Measurements from ENCODE around the gene SARM1.
"Not testable (repeated sequence)": the region's sequence is repeated elsewhere in the genome, so short reads cannot be mapped to it uniquely, and the experiment has no call there.

Gene SARM1

GRCh38 chr17:28371245-28372202, at the start of gene SARM1:
TSS of gene SARM1 (plus strand) at chr17:28371694. CDS start at chr17:28372033, 339 bp downstream.
- peak; percentile 97 for DNase-seq

GRCh38 chr17:28324267-28324745, 47.2 kb upstream of the SARM1 start:
- DNase-seq = no peak

GRCh38 chr17:28324781-28325180, 46.7 kb upstream of the SARM1 start:
- DNase-seq = no peak

- peak; percentile 53 for DNase-seq
Observed at GRCh38 chr17:28325211-28325610, 46.3 kb upstream of the SARM1 start.

- DNase-seq = no peak
Observed at GRCh38 chr17:28326114-28326513, 45.4 kb upstream of the SARM1 start.

GRCh38 chr17:28327031-28327607, 44.4 kb upstream of the SARM1 start:
- no peak for DNase-seq

- DNase-seq = no peak
Observed at GRCh38 chr17:28327709-28328108, 43.8 kb upstream of the SARM1 start.

GRCh38 chr17:28328325-28328724, 43.2 kb upstream of the SARM1 start:
- no peak for DNase-seq

- no peak for DNase-seq
Observed at GRCh38 chr17:28330671-28331070, 40.8 kb upstream of the SARM1 start.

- no peak for DNase-seq
Observed at GRCh38 chr17:28331891-28332420, 39.5 kb upstream of the SARM1 start.

GRCh38 chr17:28333083-28333746, 38.3 kb upstream of the SARM1 start:
- DNase-seq = no peak

GRCh38 chr17:28334171-28334570, 37.3 kb upstream of the SARM1 start:
- DNase-seq = no peak

GRCh38 chr17:28334666-28335200, 36.8 kb upstream of the SARM1 start:
- no peak for DNase-seq

GRCh38 chr17:28335201-28335958, 36.1 kb upstream of the SARM1 start, which contains the start of the genes IFT20 and TNFAIP1:
TSS of gene IFT20 (minus strand) at chr17:28335472. CDS start at chr17:28331985, 3,487 bp downstream.
TSS of gene TNFAIP1 (plus strand) at chr17:28335761. CDS start at chr17:28339522, 3,761 bp downstream.
- DNase-seq = peak; percentile 100

GRCh38 chr17:28335959-28336871, 35.3 kb upstream of the SARM1 start:
- peak; percentile 93 for DNase-seq

- DNase-seq = no peak
Observed at GRCh38 chr17:28338056-28338768, 33.3 kb upstream of the SARM1 start.

- DNase-seq = not testable (repeated sequence)
Observed at GRCh38 chr17:28338769-28339212, 32.7 kb upstream of the SARM1 start.

- no peak for DNase-seq
Observed at GRCh38 chr17:28339431-28339830, 32.1 kb upstream of the SARM1 start.

- DNase-seq = no peak
Observed at GRCh38 chr17:28340374-28340773, 31.1 kb upstream of the SARM1 start.

GRCh38 chr17:28341516-28341915, 30.0 kb upstream of the SARM1 start:
- no peak for DNase-seq

All from eye (tissue), 1 donor.